HS-27A (cell line): ENCODE data around the gene MVB12B.

Experiments used
- DNase-seq: peaks from one replicate; pipeline ENCODE4 v3.0.0-alpha.2; 2012; ENCODE audit warnings: low read depth, missing footprints

MVB12B gene

DNA sequence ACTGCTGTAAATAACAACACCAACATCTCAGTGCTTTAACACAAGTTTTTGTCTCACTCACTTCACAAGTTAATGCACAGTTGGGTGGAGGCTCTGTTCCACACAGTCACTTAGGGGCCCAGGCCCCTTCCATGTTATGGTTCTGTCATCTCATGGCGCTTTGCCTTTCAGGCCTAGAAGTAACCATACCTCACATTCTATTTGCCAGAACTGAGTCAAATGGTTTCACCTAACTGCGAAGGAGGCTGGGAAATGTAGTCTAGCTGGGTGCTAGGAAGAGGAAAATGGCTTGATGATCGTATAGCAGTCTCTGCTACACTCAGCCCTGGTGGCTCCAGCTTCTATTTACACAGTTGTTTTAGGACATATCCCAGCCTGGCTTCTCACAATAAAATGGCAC lies 23.1 kb upstream of the MVB12B start:
- no peak for DNase-seq

DNA sequence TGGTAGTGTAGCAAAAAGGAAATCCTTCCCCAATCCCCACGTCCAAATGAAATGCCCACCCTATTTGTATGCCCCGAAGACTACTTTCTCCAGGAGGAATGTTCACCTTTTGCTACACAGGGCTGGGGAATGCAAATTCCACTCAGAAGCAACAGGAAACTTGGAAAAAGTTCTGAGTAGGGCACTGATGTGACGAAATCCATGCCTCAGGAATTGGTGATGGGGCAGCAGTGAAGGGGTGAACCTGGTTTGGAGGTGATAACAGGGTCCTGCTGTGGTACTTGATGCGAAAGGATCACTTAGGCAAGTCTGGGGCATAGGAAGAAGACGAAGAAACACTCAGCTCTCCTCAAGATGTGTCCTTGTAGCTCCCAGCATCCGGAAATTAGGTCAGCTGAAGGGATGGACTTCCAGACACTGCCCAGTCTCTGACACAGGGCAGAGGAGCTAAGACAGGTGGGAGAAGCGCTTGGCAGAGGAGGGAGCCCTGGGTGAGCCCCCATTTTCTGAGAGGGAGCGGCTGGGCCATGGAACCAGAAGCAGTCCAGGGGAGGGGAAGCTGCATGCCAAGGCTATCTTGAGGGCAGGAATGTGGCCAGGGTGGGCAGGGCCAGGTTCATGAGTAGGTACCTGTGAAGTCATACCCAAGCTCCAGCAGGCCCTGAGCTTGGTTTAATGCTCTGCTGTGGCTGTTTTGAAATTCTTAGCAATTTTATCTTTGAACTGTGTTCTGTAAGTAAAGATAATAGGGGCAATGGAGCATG lies 22.2 kb upstream of the MVB12B start:
- no peak for DNase-seq

DNA sequence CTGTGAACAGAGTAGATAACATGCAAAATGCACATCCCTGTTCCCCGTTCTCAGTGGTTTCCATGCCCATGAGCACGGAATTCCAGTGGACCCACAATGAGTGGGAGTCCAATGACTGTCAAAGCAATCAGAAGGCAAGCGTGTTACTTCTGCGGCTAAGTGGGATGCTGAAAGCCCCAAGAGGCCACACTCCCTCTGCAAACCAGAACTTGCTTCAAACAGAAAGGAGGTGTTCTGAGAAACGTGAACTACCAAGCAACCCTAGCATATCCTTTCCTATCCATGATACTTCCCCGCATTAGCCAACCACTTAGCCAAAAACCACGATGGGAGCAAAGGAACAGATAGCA lies 21.7 kb upstream of the MVB12B start:
- DNase-seq, result no peak

DNA sequence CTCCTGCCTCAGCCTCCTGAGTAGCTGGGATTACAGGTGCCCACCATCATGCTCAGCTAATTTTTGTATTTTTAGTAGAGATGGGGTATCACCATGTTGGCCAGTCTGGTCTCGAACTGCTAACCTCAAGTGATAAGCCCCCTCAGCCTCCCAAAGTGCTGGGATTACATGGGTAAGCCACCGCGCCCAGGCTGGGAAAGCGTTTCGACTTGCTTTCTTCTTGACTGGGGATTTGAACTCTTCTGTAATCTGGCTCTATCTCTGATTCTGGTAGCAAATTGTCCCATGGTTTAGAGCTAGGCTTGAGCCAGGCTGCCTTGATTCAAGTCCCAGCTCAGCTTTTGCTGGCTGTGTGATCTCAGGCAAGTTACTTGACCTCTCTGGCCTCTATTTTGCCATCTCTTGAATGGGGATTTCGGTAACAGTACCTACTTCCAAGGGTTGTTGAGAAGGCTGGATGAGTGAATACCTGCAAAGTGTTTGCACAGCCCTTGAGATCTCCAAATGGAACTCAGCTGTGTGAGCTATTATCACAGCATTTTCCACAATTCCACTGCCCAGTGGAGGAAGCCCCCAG lies 20.5 kb upstream of the MVB12B start:
- DNase-seq, result no peak

DNA sequence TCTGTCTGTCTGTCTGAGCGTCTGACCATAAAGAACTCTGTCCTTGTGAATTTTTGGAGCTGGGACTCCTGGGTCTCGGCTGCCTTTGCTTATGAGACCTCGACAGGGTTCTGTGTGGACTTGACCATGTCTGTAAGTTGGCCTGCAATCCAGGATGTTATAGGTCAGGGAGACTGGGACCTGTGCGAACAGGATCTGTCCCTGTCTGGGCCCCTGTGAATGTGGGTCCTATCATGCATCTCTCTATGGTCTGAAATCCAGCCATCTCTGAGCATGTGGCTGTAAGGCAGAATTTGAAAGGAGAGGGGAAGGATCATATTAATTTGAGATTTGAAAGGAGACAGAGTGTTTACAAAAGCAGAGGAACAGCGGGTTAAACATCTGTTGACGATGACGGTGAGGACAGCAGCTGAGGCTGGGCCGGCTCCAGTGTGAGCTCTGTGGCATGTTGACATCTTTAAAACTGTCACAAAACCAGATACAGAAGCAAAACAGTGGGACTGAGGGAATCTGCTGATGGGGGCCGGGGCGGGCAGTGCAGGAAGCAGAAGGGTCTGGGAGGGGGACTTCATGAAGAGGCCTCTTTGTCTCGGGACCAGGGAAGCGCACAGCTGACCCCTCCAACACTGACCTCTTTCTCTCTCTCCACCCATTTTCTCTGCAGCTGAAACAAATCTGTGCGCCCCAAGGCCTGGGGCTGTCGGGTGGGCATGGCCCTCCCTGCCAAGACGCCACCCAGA lies 19.1 kb upstream of the MVB12B start:
- no peak for DNase-seq

- DNase-seq, result no peak
Observed at GRCh38 chr9:126309427-126310189, 17.0 kb upstream of the MVB12B start.

GRCh38 chr9:126312584-126313551 lies 13.8 kb upstream of the MVB12B start:
- DNase-seq, result no peak

- no peak for DNase-seq
Observed at GRCh38 chr9:126316085-126316655, 10.5 kb upstream of the MVB12B start.

DNA sequence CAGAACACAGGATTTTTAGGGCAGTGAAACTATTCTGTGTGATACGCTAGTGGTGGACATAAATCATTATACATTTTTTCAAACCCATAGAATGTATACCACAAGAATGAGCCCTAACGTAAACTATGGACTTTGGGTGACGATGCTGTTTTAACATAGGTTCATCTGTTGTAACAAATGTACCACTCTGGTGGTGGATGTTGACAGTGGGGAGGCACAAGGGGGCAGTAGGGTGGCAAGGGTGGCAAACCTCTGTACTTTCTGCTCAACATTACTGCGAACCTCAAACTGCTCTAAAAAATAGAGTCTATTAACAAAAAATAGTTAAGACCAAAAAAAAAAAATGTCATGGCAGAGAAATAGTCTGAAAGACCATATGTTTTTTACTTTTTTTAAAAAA lies 9.1 kb upstream of the MVB12B start:
- no peak for DNase-seq

- no peak for DNase-seq
Observed at GRCh38 chr9:126318858-126319257, 7.8 kb upstream of the MVB12B start.

DNA sequence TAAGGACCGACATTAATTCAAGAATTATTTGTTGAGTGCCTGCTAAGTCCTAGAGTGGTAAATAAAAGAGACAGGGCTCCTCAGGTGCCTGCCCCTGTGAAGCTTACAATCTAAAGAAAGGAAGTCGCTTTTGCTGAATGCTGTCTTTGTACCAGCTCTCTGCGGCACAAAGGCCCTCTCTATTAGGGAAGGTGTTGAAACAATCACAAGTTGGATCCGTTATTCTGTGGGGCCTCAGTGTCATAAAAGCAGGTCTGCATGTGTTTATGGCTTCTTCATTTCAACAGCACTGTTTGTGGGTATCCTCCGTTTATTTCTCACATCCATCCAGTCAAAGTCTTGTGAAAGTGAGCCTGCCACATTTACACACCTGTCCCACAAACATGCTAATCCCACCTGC lies 7.0 kb upstream of the MVB12B start:
- DNase-seq, result no peak

DNA sequence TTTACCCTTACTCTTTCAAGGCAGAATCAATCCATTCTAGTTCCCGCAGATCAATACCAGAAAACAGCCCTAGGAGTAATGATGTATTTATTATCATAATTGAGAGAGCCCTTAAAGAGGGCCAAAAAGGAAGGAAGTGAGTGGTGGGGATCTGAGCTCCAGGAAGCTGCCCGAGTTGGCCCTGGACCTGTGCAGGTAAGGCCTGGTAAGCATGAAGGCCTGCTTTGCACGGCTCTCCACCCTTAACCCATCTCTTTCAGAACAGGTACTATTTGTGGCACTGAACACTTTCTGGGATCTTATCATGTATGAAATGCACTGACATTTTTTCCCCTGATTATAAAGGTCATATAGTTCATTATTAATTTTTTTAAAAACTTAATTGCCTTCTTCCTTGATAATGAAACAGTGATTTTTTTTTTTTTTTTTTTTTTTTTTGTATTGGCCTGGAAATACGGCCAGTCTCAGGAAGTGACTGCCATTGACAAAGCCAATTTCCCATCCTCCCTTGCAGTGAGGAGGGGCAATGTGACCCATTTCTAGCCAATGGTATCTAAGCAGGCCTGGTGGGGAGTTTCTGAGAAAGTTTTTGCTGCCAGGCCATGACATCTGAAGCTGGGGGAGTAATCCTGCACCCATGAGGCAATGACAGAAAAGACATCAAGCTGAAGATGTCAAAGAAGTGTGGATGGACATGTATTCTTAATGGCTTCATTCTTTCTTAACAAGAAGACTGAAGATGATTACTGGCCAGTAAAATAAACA lies 6.3 kb upstream of the MVB12B start:
- no peak for DNase-seq

DNA sequence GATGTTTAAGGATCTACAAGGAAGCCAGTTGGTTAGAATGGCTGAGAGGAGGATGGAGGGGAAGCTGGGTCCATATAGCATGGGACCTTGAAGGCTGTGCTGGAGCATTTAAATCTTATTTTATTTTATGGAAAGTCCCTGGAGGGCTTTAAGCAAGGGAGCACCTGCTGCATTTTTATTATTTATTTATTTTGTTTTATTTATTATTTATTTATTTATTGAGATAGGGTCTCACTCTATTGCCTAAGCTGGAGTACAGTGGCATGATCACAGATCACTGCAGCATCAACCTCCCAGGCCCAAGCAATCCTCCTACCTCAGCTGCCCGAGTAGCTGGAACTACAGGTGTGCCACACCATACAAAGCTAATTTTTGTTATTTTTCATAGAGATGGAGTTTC lies 4.9 kb upstream of the MVB12B start:
- no peak for DNase-seq

DNA sequence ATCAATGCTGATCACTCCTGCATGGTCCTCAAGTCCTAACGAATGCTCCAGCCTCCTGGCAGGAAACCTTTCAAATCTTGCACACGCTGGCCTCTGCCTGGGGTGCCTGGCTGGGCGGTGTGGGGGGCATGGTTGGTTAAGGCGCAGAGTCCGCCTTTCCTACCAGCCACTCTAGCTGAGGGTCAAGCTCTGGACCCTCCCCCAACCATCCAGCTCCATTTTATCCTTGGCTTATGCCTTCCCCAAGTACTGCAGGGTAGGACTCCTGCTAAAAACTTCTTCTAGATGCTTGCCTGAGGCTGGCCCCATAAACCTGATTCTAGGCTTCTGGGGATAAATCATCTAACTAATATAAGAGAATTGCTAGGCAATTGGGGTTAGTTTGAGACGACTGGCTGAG lies 808 bp upstream of the MVB12B start:
- DNase-seq, result no peak

- no peak for DNase-seq
Observed at GRCh38 chr9:126327006-126327713, 531 bp downstream of the MVB12B start.

GRCh38 chr9:126327714-126328185 lies 1.1 kb downstream of the MVB12B start:
- no peak for DNase-seq

DNA sequence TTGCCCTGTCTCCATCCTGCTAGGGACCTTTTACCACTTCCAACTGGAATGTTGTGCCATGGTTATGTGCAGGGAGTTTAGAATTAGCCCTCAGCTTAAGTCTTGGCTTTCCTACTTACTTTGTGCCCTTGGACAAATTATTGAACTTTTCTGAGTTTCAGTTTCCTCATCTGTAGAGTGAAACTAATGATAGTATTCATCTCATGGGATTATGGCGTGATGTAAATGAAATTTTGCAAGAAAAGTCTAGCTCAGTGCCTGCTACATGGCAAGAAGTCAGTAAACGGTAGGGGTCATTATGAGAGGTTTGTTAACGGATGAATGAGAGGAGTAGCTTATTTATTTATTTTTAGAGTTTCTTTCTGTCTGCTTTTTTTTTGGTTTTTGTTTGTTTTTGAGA lies 1.8 kb downstream of the MVB12B start:
- DNase-seq, result no peak

- DNase-seq, result no peak
Observed at GRCh38 chr9:126329476-126330275, 3.0 kb downstream of the MVB12B start.

- no peak for DNase-seq
Observed at GRCh38 chr9:126330536-126330935, 3.9 kb downstream of the MVB12B start.
